Spinal cord (tissue), 10 donors: ENCODE data around the gene C1D. TPM values are rescaled to one million over a fixed set of nuclear protein-coding genes. Genes with fewer than 3 reads are reported as not detected.
"Not testable (repeated sequence)": the region's sequence is repeated elsewhere in the genome, so short reads cannot be mapped to it uniquely, and the experiment has no call there.

Source experiments
- DNase-seq, 6 donors: peaks; one replicate each; pipeline versions ENCODE4 v3.0.0 to v3.0.0-alpha.2; 2013 to 2015; ENCODE audit warnings: low spot score in 6 of 6, low read depth in 4 of 6
- H3K27ac ChIP-seq: one replicate; pipeline ENCODE4 v1.5.1; 2013; ENCODE audit warnings: low read depth, low read length, control low read depth
- H3K27me3 ChIP-seq: one replicate; pipeline ENCODE4 v1.6.1; 2013; ENCODE audit warnings: low read length; ENCODE audit not compliant: control insufficient read depth, insufficient read depth
- H3K36me3 ChIP-seq: one replicate; pipeline ENCODE4 v1.6.1; 2013; ENCODE audit warnings: low read length; ENCODE audit not compliant: control insufficient read depth, insufficient read depth
- H3K4me1 ChIP-seq: one replicate; pipeline ENCODE4 v1.6.1; 2013; ENCODE audit warnings: low read length; ENCODE audit not compliant: control insufficient read depth, insufficient read depth
- H3K4me3 ChIP-seq: one replicate; pipeline ENCODE4 v1.5.1; 2013; ENCODE audit warnings: low read depth, low read length, control low read depth
- H3K9me3 ChIP-seq: one replicate; pipeline ENCODE4 v1.6.1; 2013; ENCODE audit warnings: low read length; ENCODE audit not compliant: control insufficient read depth, insufficient read depth
- WGBS: methylation state at CpG from one replicate; pipeline ENCODE4 v1.1.5; 2013; ENCODE audit warnings: missing lambda C conversion rate; ENCODE audit not compliant: insufficient coverage; 5-methylcytosine and 5-hydroxymethylcytosine counted together
- polyA plus RNA-seq, 2 donors: library from polyadenylated mRNA; unstranded; fragments of 120-200 nt; gene quantifications; one replicate each; pipeline ENCODE4 v1.2.1, GENCODE V29; 2013; ENCODE audit not compliant: insufficient read length in 2 of 2
- total RNA-seq, 2 donors: library from RNA; depleted of rRNA in 1 of 2; stranded (reverse); fragments of 120-200 nt in 1 of 2; fragments of >200 nt in 1 of 2; gene quantifications; one replicate each; pipeline versions ENCODE4 v1.2.3 to v1.2.4, GENCODE V29; 2013 to 2014
- donor health status: healthy.

The C1D gene
- total and polyA plus RNA-seq, 4 donors, result 19.5 to 49.6 (median 39.1) TPM

GRCh38 chr2:67994716-67995115, 68.1 kb downstream of the C1D start:
- Histone ChIP-seq H3K4me1 (no peaks in the 10 kb centered on the region), H3K9me3 (peaks cover 2% of the 10 kb centered on the region), H3K27me3 (no peaks in the 10 kb centered on the region), H3K27ac (no peak overlapping the region), H3K4me3 (no peak overlapping the region), H3K36me3 (no peaks in the 10 kb centered on the region)
- DNase-seq, result no peak
- 79% methylated on average over 1 of the region's 1 CpG for WGBS

GRCh38 chr2:67994069-67994468, 68.7 kb downstream of the C1D start:
- H3K9me3 ChIP-seq, H3K27ac ChIP-seq, DNase-seq, H3K4me3 ChIP-seq, H3K4me1 ChIP-seq, H3K36me3 ChIP-seq, H3K27me3 ChIP-seq: not testable (repeated sequence)
- no CpG with 5 or more reads among the region's 3 CpGs for WGBS

DNA sequence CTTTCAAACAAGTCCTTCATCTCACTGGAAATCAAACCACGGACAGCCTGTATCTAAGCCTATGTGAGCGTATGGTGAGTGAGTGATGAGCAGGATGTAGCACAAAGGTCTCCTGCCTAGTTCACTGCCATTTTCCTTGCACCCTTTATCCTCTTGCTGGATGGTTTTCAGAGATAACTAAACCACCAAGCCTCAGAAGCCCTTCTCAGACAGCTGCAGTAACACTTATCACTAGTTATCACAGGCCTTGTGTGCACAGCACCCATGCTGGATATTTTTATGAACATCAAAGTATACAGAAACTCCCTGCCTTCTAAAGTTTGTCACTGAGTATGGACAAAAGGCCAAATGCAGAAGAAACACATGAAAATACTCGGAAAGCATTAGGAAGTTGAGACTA, 69.5 kb downstream of the C1D start:
- H3K27me3 ChIP-seq, result no peaks in the 10 kb centered on the region
- peak in 1 of 6 donors; percentile 7 for DNase-seq
- peaks cover 2% of the 10 kb centered on the region for H3K9me3 ChIP-seq
- H3K4me3 ChIP-seq, result no peak overlapping the region
- H3K27ac ChIP-seq, result no peak overlapping the region
- no peaks in the 10 kb centered on the region for H3K4me1 ChIP-seq
- H3K36me3 ChIP-seq, result no peaks in the 10 kb centered on the region
- WGBS, result 100% methylated on average over 1 of the region's 3 CpGs

DNA sequence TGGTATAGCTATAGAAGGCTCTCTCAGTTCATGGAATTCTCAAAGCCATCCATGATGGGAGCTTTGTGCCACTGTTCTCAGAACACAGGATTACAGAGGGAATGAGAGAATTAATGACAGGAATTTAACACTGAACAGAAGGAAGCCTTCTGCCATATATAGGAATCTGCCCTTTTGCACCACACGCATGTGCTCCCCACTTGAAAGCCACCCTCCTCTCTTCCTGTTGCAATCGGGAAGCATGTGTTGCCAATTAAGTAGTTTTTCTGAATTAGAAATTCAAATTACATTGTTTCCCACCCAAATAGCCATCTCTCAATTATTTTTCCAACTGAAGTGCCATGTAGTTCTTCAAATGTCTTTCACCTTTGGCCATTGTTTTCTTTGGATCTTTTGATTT, 71.3 kb downstream of the C1D start:
- no peak for DNase-seq
- WGBS, result 80% methylated on average over 1 of the region's 2 CpGs
- no peak overlapping the region for H3K4me3 ChIP-seq
- no peaks in the 10 kb centered on the region for H3K4me1 ChIP-seq
- peaks cover 2% of the 10 kb centered on the region for H3K9me3 ChIP-seq
- no peaks in the 10 kb centered on the region for H3K36me3 ChIP-seq
- no peak overlapping the region for H3K27ac ChIP-seq
- no peaks in the 10 kb centered on the region for H3K27me3 ChIP-seq

Other genes starting within 250 kb of the C1D start
- 10 to 100 TPM; 12.5 to 12.9 TPM for gene PNO1, start 94.9 kb upstream of the C1D start, total RNA-seq
- gene PNO1, start 94.9 kb upstream of the C1D start, polyA plus RNA-seq, result 10 to 100 TPM; 14.8 to 14.9 TPM
- 100 to 1,000 TPM in 1 of 2 donors, 10 to 100 TPM in 1; 23.8 to 170 TPM for gene PPP3R1, start 189.5 kb upstream of the C1D start, total RNA-seq
- gene PPP3R1, start 189.5 kb upstream of the C1D start, polyA plus RNA-seq, result 100 to 1,000 TPM; 131 to 163 TPM